DND-41 (cell line): Measurements from ENCODE around the gene SCN8A.

Experiments
- ATAC-seq: fragments of 200-7000 bp; cut with Tn5 transposase; 3 replicates; pipeline ENCODE4 v1.9.1; 2021; ENCODE audit warnings: low read depth; ENCODE audit not compliant: insufficient read depth
- DNase-seq: peaks from one replicate; pipeline ENCODE4 v3.0.0-alpha.2; 2020
- H2AFZ ChIP-seq: 2 replicates; pipeline ENCODE4 v1.6.0; 2012; ENCODE audit warnings: low read depth, low read length
- H3K27ac ChIP-seq: 2 replicates; pipeline ENCODE4 v1.5.1; 2012; ENCODE audit warnings: low read length, inconsistent platforms
- H3K27me3 ChIP-seq: fragments of 200-600 bp; sonication (generic); 2 replicates; pipeline ENCODE4 v1.6.0; 2012; ENCODE audit warnings: low read length, mild to moderate bottlenecking, inconsistent platforms; ENCODE audit not compliant: insufficient read depth, poor library complexity
- H3K36me3 ChIP-seq: 2 replicates; pipeline ENCODE4 v1.5.1; 2012; ENCODE audit warnings: low read length, inconsistent platforms; ENCODE audit not compliant: insufficient read depth
- H3K4me1 ChIP-seq: 2 replicates; pipeline ENCODE4 v1.5.1; 2012; ENCODE audit warnings: mild to moderate bottlenecking, low read length; ENCODE audit not compliant: insufficient read depth
- H3K4me2 ChIP-seq: 2 replicates; pipeline ENCODE4 v1.6.0; 2012; ENCODE audit warnings: mild to moderate bottlenecking, moderate library complexity, low read length, inconsistent platforms; ENCODE audit not compliant: insufficient read depth
- H3K4me3 ChIP-seq, 2 experiments: fragments of 200-600 bp in 1 of 2; shearing (Covaris generic) in 1 of 2; 2 replicates each; pipeline ENCODE4 v1.5.1; 2012 to 2016; ENCODE audit warnings: inconsistent platforms in 2 of 2, low read length in 2 of 2, mild to moderate bottlenecking in 2 of 2, low read depth in 1 of 2, moderate library complexity in 1 of 2
- H3K79me2 ChIP-seq: 2 replicates; pipeline ENCODE4 v1.6.0; 2012; ENCODE audit warnings: low read length, inconsistent platforms; ENCODE audit not compliant: insufficient read depth
- H3K9ac ChIP-seq: 2 replicates; pipeline ENCODE4 v1.6.0; 2012; ENCODE audit warnings: low read depth, mild to moderate bottlenecking, inconsistent platforms, low read length, moderate library complexity
- H3K9me3 ChIP-seq: 2 replicates; pipeline ENCODE4 v1.5.1; 2012; ENCODE audit warnings: low read length, moderate library complexity, mild to moderate bottlenecking, inconsistent platforms; ENCODE audit not compliant: insufficient read depth, severe bottlenecking
- H4K20me1 ChIP-seq: 2 replicates; pipeline ENCODE4 v1.6.0; 2012; ENCODE audit warnings: low read length; ENCODE audit not compliant: insufficient read depth
- CTCF ChIP-seq: IDR thresholded peaks from 2 replicates; pipeline ENCODE4 v1.5.1; 2012; ENCODE audit warnings: borderline replicate concordance, low read length, moderate library complexity, mild to moderate bottlenecking; ENCODE audit not compliant: poor library complexity, severe bottlenecking; ENCODE audit errors: extremely low read depth
- EZH2 ChIP-seq: IDR thresholded peaks from 3 replicates; pipeline ENCODE4 v1.6.1; 2012; ENCODE audit warnings: borderline replicate concordance, low read depth, mild to moderate bottlenecking, moderate library complexity, low read length, inconsistent platforms; ENCODE audit not compliant: severe bottlenecking

The SCN8A gene

GRCh38 chr12:51846911-51847642 is 256.0 kb downstream of the SCN8A start:
- no peak overlapping the region for H3K9ac ChIP-seq
- no peaks in the 10 kb centered on the region for H4K20me1 ChIP-seq
- DNase-seq (peak; percentile 58), ATAC-seq (peak; percentile 73)
- no peaks in the 10 kb centered on the region for H3K36me3 ChIP-seq
- TF ChIP-seq EZH2 (no peak), CTCF (no peak)
- peaks cover 10% of the 10 kb centered on the region for H3K4me1 ChIP-seq
- no peak overlapping the region for H3K27ac ChIP-seq
- H2AFZ ChIP-seq = 0 out of 2 replicates have a peak overlapping the region, but pooled peaks have one; percentile 16
- peaks cover 4% of the 10 kb centered on the region for H3K27me3 ChIP-seq
- no peaks in the 10 kb centered on the region for H3K9me3 ChIP-seq
- H3K4me2 ChIP-seq = peak overlapping the region; percentile 60
- no peaks in the 10 kb centered on the region for H3K79me2 ChIP-seq
- H3K4me3 ChIP-seq = 0 out of 4 replicates have a peak overlapping the region, but pooled peaks of 1 of the 2 experiments have one; percentile 38

GRCh38 chr12:51847643-51848325 is 256.8 kb downstream of the SCN8A start:
- no peaks in the 10 kb centered on the region for H4K20me1 ChIP-seq
- H3K36me3 ChIP-seq = no peaks in the 10 kb centered on the region
- no peak overlapping the region for H3K27ac ChIP-seq
- H3K4me1 ChIP-seq = peaks cover 10% of the 10 kb centered on the region
- H3K27me3 ChIP-seq = peaks cover 4% of the 10 kb centered on the region
- H3K9me3 ChIP-seq = no peaks in the 10 kb centered on the region
- no peak overlapping the region for H3K4me3 ChIP-seq
- TF ChIP-seq EZH2 (no peak), CTCF (no peak)
- DNase-seq (no peak), ATAC-seq (no peak; the same call in 2 of the 3 replicates)
- no peaks in the 10 kb centered on the region for H3K79me2 ChIP-seq
- no peak overlapping the region for H2AFZ ChIP-seq
- no peak overlapping the region for H3K4me2 ChIP-seq
- H3K9ac ChIP-seq = no peak overlapping the region

GRCh38 chr12:51848326-51848727 is 257.3 kb downstream of the SCN8A start, which contains the start of gene FIGNL2:
TSS of gene FIGNL2 (minus strand) at chr12:51848718. CDS start at chr12:51822413, 26,305 bp downstream.
- peaks cover 8% of the 10 kb centered on the region for H3K27me3 ChIP-seq
- H3K36me3 ChIP-seq = no peaks in the 10 kb centered on the region
- no peak within 1 kb of the TSS for H3K9ac ChIP-seq
- H3K79me2 ChIP-seq = no peaks in the 10 kb centered on the region
- DNase-seq (no peak), ATAC-seq (no peak)
- no peak within 1 kb of the TSS for H2AFZ ChIP-seq
- H3K4me1 ChIP-seq = peaks cover 10% of the 10 kb centered on the region
- H4K20me1 ChIP-seq = no peaks in the 10 kb centered on the region
- no peak within 1 kb of the TSS for H3K4me2 ChIP-seq
- H3K4me3 ChIP-seq = no peak within 1 kb of the TSS
- no peak within 1 kb of the TSS for H3K27ac ChIP-seq
- H3K9me3 ChIP-seq = no peaks in the 10 kb centered on the region
- TF ChIP-seq EZH2 (no peak), CTCF (no peak)
